ENCODE results near the gene NDUFA11. TPM values are rescaled to one million over a fixed set of nuclear protein-coding genes. Genes with fewer than 3 reads are reported as not detected.

Gene NDUFA11
- polyA plus RNA-seq, 1 experiment: 168 TPM

GRCh38 chr19:5913739-5914357 is 10.3 kb upstream of the NDUFA11 start, which contains the start of gene CAPS:
CAPS (plus strand) TSS chr19:5914254; CDS start chr19:5914407, 153 bp downstream.
- Histone ChIP-seq H3K9me3 (ENCODE audit: control insufficient read depth, insufficient read depth, low read length) (no peaks in the 10 kb centered on the region; the same call in 1 of the 2 replicates), H3K27ac (ENCODE audit: low read depth, low read length) (peak within 1 kb of the TSS; percentile 21), H3K27me3 (ENCODE audit: control insufficient read depth, insufficient read depth, low read length) (no peaks in the 10 kb centered on the region), H3K4me3 (ENCODE audit: low read depth, low read length) (no peak within 1 kb of the TSS)
- no peak for TF ChIP-seq CTCF (IDR thresholded peaks at IDR 0.05; ENCODE audit: low read depth, low read length)
- DNase-seq (ENCODE audit: low read depth, low spot score): no peak
- ChIA-PET POLR2A (no interaction called here), CTCF (no interaction called here)

GRCh38 chr19:5911366-5911765 is 7.8 kb upstream of the NDUFA11 start:
- H3K27me3 ChIP-seq (ENCODE audit: control insufficient read depth, insufficient read depth, low read length): no peaks in the 10 kb centered on the region
- CTCF ChIA-PET: interaction anchor here (0.7 to 2.1 kb wide), 2 partner anchors 9 to 107 kb away, joined by 5 to 7 read pairs; no protein-coding TSS in a partner anchor
- H3K4me3 ChIP-seq (ENCODE audit: low read depth, low read length): no peak overlapping the region
- H3K27ac ChIP-seq (ENCODE audit: low read depth, low read length): no peak overlapping the region
- H3K9me3 ChIP-seq (ENCODE audit: control insufficient read depth, insufficient read depth, low read length): no peaks in the 10 kb centered on the region; the same call in 1 of the 2 replicates
- DNase-seq (ENCODE audit: low read depth, low spot score): no peak
- no peak for TF ChIP-seq CTCF (IDR thresholded peaks at IDR 0.05; ENCODE audit: low read depth, low read length)
- POLR2A ChIA-PET: no interaction called here

- CTCF ChIA-PET: no interaction called here
- no peak overlapping the region for H3K4me3 ChIP-seq (ENCODE audit: low read depth, low read length)
Measured at GRCh38 chr19:5910638-5910907, 7.0 kb upstream of the NDUFA11 start.

GRCh38 chr19:5908773-5909442 is 5.3 kb upstream of the NDUFA11 start:
- no peaks in the 10 kb centered on the region for H3K27me3 ChIP-seq (ENCODE audit: control insufficient read depth, insufficient read depth, low read length)
- no peak for TF ChIP-seq CTCF (IDR thresholded peaks at IDR 0.05; ENCODE audit: low read depth, low read length)
- H3K27ac ChIP-seq (ENCODE audit: low read depth, low read length): no peak overlapping the region
- CTCF ChIA-PET: no interaction called here
- no peak overlapping the region for H3K4me3 ChIP-seq (ENCODE audit: low read depth, low read length)
- no peak for DNase-seq (ENCODE audit: low read depth, low spot score)
- POLR2A ChIA-PET: no interaction called here
- no peaks in the 10 kb centered on the region; the same call in 1 of the 2 replicates for H3K9me3 ChIP-seq (ENCODE audit: control insufficient read depth, insufficient read depth, low read length)

More at GRCh38 chr19:5910638-5910907, 7.0 kb upstream of the NDUFA11 start:
- POLR2A ChIA-PET: no interaction called here
- Histone ChIP-seq H3K9me3 (ENCODE audit: control insufficient read depth, insufficient read depth, low read length) (no peaks in the 10 kb centered on the region; the same call in 1 of the 2 replicates), H3K27ac (ENCODE audit: low read depth, low read length) (no peak overlapping the region), H3K27me3 (ENCODE audit: control insufficient read depth, insufficient read depth, low read length) (no peaks in the 10 kb centered on the region)
- TF ChIP-seq CTCF (IDR thresholded peaks at IDR 0.05; ENCODE audit: low read depth, low read length): no peak
- no peak for DNase-seq (ENCODE audit: low read depth, low spot score)

GRCh38 chr19:5907241-5907640 is 3.7 kb upstream of the NDUFA11 start:
- no peak for DNase-seq (ENCODE audit: low read depth, low spot score)
- ChIA-PET POLR2A (no interaction called here), CTCF (interaction anchor here (0.8 to 5.4 kb wide), 2 partner anchors 103 kb away, joined by 3 to 54 read pairs; partner anchors contain the start of gene NRTN)
- Histone ChIP-seq H3K9me3 (ENCODE audit: control insufficient read depth, insufficient read depth, low read length) (peaks cover 3% of the 10 kb centered on the region; the same call in 1 of the 2 replicates), H3K27me3 (ENCODE audit: control insufficient read depth, insufficient read depth, low read length) (no peaks in the 10 kb centered on the region), H3K27ac (ENCODE audit: low read depth, low read length) (no peak overlapping the region), H3K4me3 (ENCODE audit: low read depth, low read length) (no peak overlapping the region)
- no peak for TF ChIP-seq CTCF (IDR thresholded peaks at IDR 0.05; ENCODE audit: low read depth, low read length)
